ENCODE data around the gene MESP1. TPM values are rescaled to one million over a fixed set of nuclear protein-coding genes. Genes with fewer than 3 reads are reported as not detected.

Gene MESP1
- total RNA-seq, 1 experiment from 2014 or later = 0.26 TPM

- H3K4me3 ChIP-seq = no peak overlapping the region
- no peak for DNase-seq (ENCODE audit: low read depth in 1 of 2, low spot score in 2 of 2)
- H3K36me3 ChIP-seq = no peaks in the 10 kb centered on the region
- H3K27me3 ChIP-seq (replicated peaks) = no peaks in the 10 kb centered on the region
- H3K27ac ChIP-seq = no peak overlapping the region
- no peaks in the 10 kb centered on the region for H3K9me3 ChIP-seq (replicated peaks)
- peaks cover 13% of the 10 kb centered on the region for H3K4me1 ChIP-seq (replicated peaks)
These were observed 24.8 kb upstream of the MESP1 start for GRCh38 chr15:89775815-89776214.

GRCh38 chr15:89774492-89774891 is 23.4 kb upstream of the MESP1 start:
- Histone ChIP-seq H3K36me3 (no peaks in the 10 kb centered on the region), H3K4me1 (replicated peaks) (peaks cover 13% of the 10 kb centered on the region), H3K9me3 (replicated peaks) (no peaks in the 10 kb centered on the region), H3K27me3 (replicated peaks) (no peaks in the 10 kb centered on the region), H3K27ac (no peak overlapping the region), H3K4me3 (no peak overlapping the region)
- no peak for DNase-seq (ENCODE audit: low read depth in 1 of 2, low spot score in 2 of 2)

- Histone ChIP-seq H3K9me3 (replicated peaks) (no peaks in the 10 kb centered on the region), H3K4me3 (no peak overlapping the region), H3K4me1 (replicated peaks) (peaks cover 13% of the 10 kb centered on the region), H3K36me3 (no peaks in the 10 kb centered on the region), H3K27me3 (replicated peaks) (no peaks in the 10 kb centered on the region), H3K27ac (no peak overlapping the region)
- no peak for DNase-seq (ENCODE audit: low read depth in 1 of 2, low spot score in 2 of 2)
These were observed 22.0 kb upstream of the MESP1 start for GRCh38 chr15:89772932-89773583.

GRCh38 chr15:89770041-89770440 is 19.0 kb upstream of the MESP1 start:
- no peaks in the 10 kb centered on the region for H3K27me3 ChIP-seq (replicated peaks)
- H3K4me3 ChIP-seq = no peak overlapping the region
- H3K4me1 ChIP-seq (replicated peaks) = 0 out of 2 replicates have a peak, but pooled peaks cover 3% of the 10 kb centered on the region
- DNase-seq (ENCODE audit: low read depth in 1 of 2, low spot score in 2 of 2) = no peak
- H3K9me3 ChIP-seq (replicated peaks) = no peaks in the 10 kb centered on the region
- H3K27ac ChIP-seq = no peak overlapping the region
- no peaks in the 10 kb centered on the region for H3K36me3 ChIP-seq

- no peak overlapping the region for H3K27ac ChIP-seq
- H3K9me3 ChIP-seq (replicated peaks) = no peaks in the 10 kb centered on the region
- DNase-seq (ENCODE audit: low read depth in 1 of 2, low spot score in 2 of 2) = no peak
- H3K4me1 ChIP-seq (replicated peaks) = 0 out of 2 replicates have a peak, but pooled peaks cover 3% of the 10 kb centered on the region
- H3K4me3 ChIP-seq = no peak overlapping the region
- no peaks in the 10 kb centered on the region for H3K27me3 ChIP-seq (replicated peaks)
- no peaks in the 10 kb centered on the region for H3K36me3 ChIP-seq
These were observed 18.3 kb upstream of the MESP1 start for GRCh38 chr15:89769366-89769765.

- DNase-seq (ENCODE audit: low read depth in 1 of 2, low spot score in 2 of 2) = no peak
- H3K36me3 ChIP-seq = no peaks in the 10 kb centered on the region
- H3K27me3 ChIP-seq (replicated peaks) = no peaks in the 10 kb centered on the region
- no peak overlapping the region for H3K4me3 ChIP-seq
- H3K4me1 ChIP-seq (replicated peaks) = 0 out of 2 replicates have a peak, but pooled peaks cover 2% of the 10 kb centered on the region
- H3K27ac ChIP-seq = no peak overlapping the region
- no peaks in the 10 kb centered on the region for H3K9me3 ChIP-seq (replicated peaks)
These were observed 17.0 kb upstream of the MESP1 start for GRCh38 chr15:89768071-89768500.

- Histone ChIP-seq H3K27ac (no peak overlapping the region), H3K4me1 (replicated peaks) (no peaks in the 10 kb centered on the region), H3K4me3 (no peak overlapping the region), H3K36me3 (no peaks in the 10 kb centered on the region), H3K27me3 (replicated peaks) (no peaks in the 10 kb centered on the region), H3K9me3 (replicated peaks) (no peaks in the 10 kb centered on the region)
- DNase-seq (ENCODE audit: low read depth in 1 of 2, low spot score in 2 of 2) = no peak
These were observed 16.4 kb upstream of the MESP1 start for GRCh38 chr15:89767411-89767915.

- no peaks in the 10 kb centered on the region for H3K36me3 ChIP-seq
- no peaks in the 10 kb centered on the region for H3K27me3 ChIP-seq (replicated peaks)
- H3K27ac ChIP-seq = no peak overlapping the region
These were observed 15.6 kb upstream of the MESP1 start for GRCh38 chr15:89766357-89767311.

GRCh38 chr15:89765694-89766093 is 14.6 kb upstream of the MESP1 start:
- H3K4me1 ChIP-seq (replicated peaks) = no peaks in the 10 kb centered on the region
- no peaks in the 10 kb centered on the region for H3K27me3 ChIP-seq (replicated peaks)
- no peak overlapping the region for H3K4me3 ChIP-seq
- H3K9me3 ChIP-seq (replicated peaks) = no peaks in the 10 kb centered on the region
- no peak for DNase-seq (ENCODE audit: low read depth in 1 of 2, low spot score in 2 of 2)
- H3K27ac ChIP-seq = no peak overlapping the region
- no peaks in the 10 kb centered on the region for H3K36me3 ChIP-seq

More at GRCh38 chr15:89766357-89767311, 15.6 kb upstream of the MESP1 start:
- no peak overlapping the region for H3K4me3 ChIP-seq
- no peak for DNase-seq (ENCODE audit: low read depth in 1 of 2, low spot score in 2 of 2)
- no peaks in the 10 kb centered on the region for H3K4me1 ChIP-seq (replicated peaks)
- H3K9me3 ChIP-seq (replicated peaks) = no peaks in the 10 kb centered on the region

GRCh38 chr15:89761929-89762328 is 10.9 kb upstream of the MESP1 start:
- no peaks in the 10 kb centered on the region for H3K4me1 ChIP-seq (replicated peaks)
- H3K9me3 ChIP-seq (replicated peaks) = no peaks in the 10 kb centered on the region
- H3K36me3 ChIP-seq = no peaks in the 10 kb centered on the region
- no peak overlapping the region for H3K27ac ChIP-seq
- H3K4me3 ChIP-seq = no peak overlapping the region
- no peaks in the 10 kb centered on the region for H3K27me3 ChIP-seq (replicated peaks)
- DNase-seq (ENCODE audit: low read depth in 1 of 2, low spot score in 2 of 2) = no peak

GRCh38 chr15:89761009-89761831 is 10.2 kb upstream of the MESP1 start:
- H3K4me1 ChIP-seq (replicated peaks) = no peaks in the 10 kb centered on the region
- no peaks in the 10 kb centered on the region for H3K36me3 ChIP-seq
- no peak overlapping the region for H3K4me3 ChIP-seq
- no peak overlapping the region for H3K27ac ChIP-seq
- DNase-seq (ENCODE audit: low read depth in 1 of 2, low spot score in 2 of 2) = no peak
- H3K9me3 ChIP-seq (replicated peaks) = no peaks in the 10 kb centered on the region
- no peaks in the 10 kb centered on the region for H3K27me3 ChIP-seq (replicated peaks)

GRCh38 chr15:89760303-89761008 is 9.4 kb upstream of the MESP1 start:
- DNase-seq (ENCODE audit: low read depth in 1 of 2, low spot score in 2 of 2) = peak; percentile 71 to 79
- no peak overlapping the region for H3K27ac ChIP-seq
- H3K36me3 ChIP-seq = no peaks in the 10 kb centered on the region

GRCh38 chr15:89759835-89760234 is 8.8 kb upstream of the MESP1 start:
- Histone ChIP-seq H3K27me3 (replicated peaks) (no peaks in the 10 kb centered on the region), H3K27ac (no peak overlapping the region), H3K9me3 (replicated peaks) (no peaks in the 10 kb centered on the region), H3K4me3 (no peak overlapping the region), H3K4me1 (replicated peaks) (peaks cover 9% of the 10 kb centered on the region), H3K36me3 (no peaks in the 10 kb centered on the region)
- DNase-seq (ENCODE audit: low read depth in 1 of 2, low spot score in 2 of 2) = no peak

More at GRCh38 chr15:89760303-89761008, 9.4 kb upstream of the MESP1 start:
- Histone ChIP-seq H3K4me3 (no peak overlapping the region), H3K9me3 (replicated peaks) (no peaks in the 10 kb centered on the region), H3K4me1 (replicated peaks) (peaks cover 3% of the 10 kb centered on the region), H3K27me3 (replicated peaks) (no peaks in the 10 kb centered on the region)

All from SJSA1 (cell line).